H1 (cell line): ENCODE data around the gene PATE2. TPM values are rescaled to one million over a fixed set of nuclear protein-coding genes. Genes with fewer than 3 reads are reported as not detected.
A peak's percentile ranks its signal among the peaks of the same experiment; 100 is the strongest.

Experiments used
- CTCF ChIA-PET: fragments of 300-600 bp; sonication (Branson Sonifier 250); formaldehyde crosslinking; loops from one replicate; lab custom pipeline; 2021; ENCODE audit not compliant: partially characterized antibody; lab: Charles Lee
- POLR2A ChIA-PET: fragments of 300-600 bp; sonication (Branson Sonifier 250); formaldehyde crosslinking; loops from one replicate; lab custom pipeline; 2021; ENCODE audit warnings: inconsistent platforms; ENCODE audit not compliant: partially characterized antibody; lab: Charles Lee
- DNase-seq, 2 experiments: peaks; one replicate each; pipeline versions ENCODE4 v3.0.0 to v3.0.0-alpha.2; 2010 to 2022; ENCODE audit warnings: low spot score in 2 of 2, low read depth in 1 of 2, mixed read lengths in 1 of 2
- FAIRE-seq: peaks from 2 replicates; lab custom pipeline; 2011; peaks lifted over from hg19 to GRCh38; lab: Jason Lieb, UNC
- H2AFZ ChIP-seq: 2 replicates; pipeline ENCODE4 v1.8.1; 2012; ENCODE audit warnings: low read length, inconsistent platforms
- H2AK5ac ChIP-seq: 2 replicates; pipeline ENCODE4 v1.6.1; 2013; ENCODE audit warnings: low read depth, low read length
- H2BK120ac ChIP-seq: replicated peaks from 2 replicates; pipeline ENCODE3; 2013; ENCODE audit warnings: low read depth, low read length, inconsistent platforms
- H2BK12ac ChIP-seq: 2 replicates; pipeline ENCODE4 v1.6.1; 2013; ENCODE audit warnings: low read depth, low read length
- H2BK15ac ChIP-seq: 2 replicates; pipeline ENCODE4 v1.6.1; 2013; ENCODE audit warnings: low read length
- H2BK20ac ChIP-seq: 2 replicates; pipeline ENCODE4 v1.6.1; 2013; ENCODE audit warnings: low read length
- H2BK5ac ChIP-seq: 2 replicates; pipeline ENCODE4 v1.6.1; 2013; ENCODE audit warnings: low read depth, low read length
- H3K14ac ChIP-seq: 2 replicates; pipeline ENCODE4 v1.6.1; 2013; ENCODE audit warnings: inconsistent platforms; ENCODE audit not compliant: insufficient read length
- H3K18ac ChIP-seq: 2 replicates; pipeline ENCODE4 v1.6.1; 2013; ENCODE audit warnings: low read length; ENCODE audit errors: extremely low read depth
- H3K23ac ChIP-seq: 2 replicates; pipeline ENCODE4 v1.6.1; 2013; ENCODE audit warnings: inconsistent platforms; ENCODE audit not compliant: insufficient read length
- H3K23me2 ChIP-seq: 2 replicates; pipeline ENCODE4 v1.6.1; 2013; ENCODE audit warnings: low read depth, low read length
- H3K27ac ChIP-seq: 2 replicates; pipeline ENCODE4 v1.6.1; 2011; ENCODE audit warnings: low read depth, low read length, inconsistent platforms
- H3K27me3 ChIP-seq, 4 experiments: replicated peaks in 1 of 4; 1 replicate in 1 of 4; 2 replicates in 3 of 4; pipeline versions ENCODE4 v1.6.1 to v1.8.1; 2011 to 2013; ENCODE audit warnings: low read length in 3 of 4, mild to moderate bottlenecking in 3 of 4, inconsistent platforms in 2 of 4, mixed read lengths in 2 of 4, moderate library complexity in 1 of 4; ENCODE audit not compliant: control insufficient read depth in 3 of 4, insufficient read depth in 3 of 4; ENCODE audit errors: extremely low read depth in 1 of 4
- H3K36me3 ChIP-seq, 4 experiments: 2 replicates each; pipeline versions ENCODE4 v1.6.1 to v1.8.1; 2011 to 2013; ENCODE audit warnings: mild to moderate bottlenecking in 4 of 4, low read length in 3 of 4, moderate library complexity in 2 of 4, control low read depth in 1 of 4, inconsistent platforms in 1 of 4; ENCODE audit not compliant: insufficient read depth in 4 of 4, control insufficient read depth in 2 of 4
- H3K4ac ChIP-seq: replicated peaks from 2 replicates; pipeline ENCODE3; 2013; ENCODE audit warnings: low read length, low read depth, mixed read lengths, inconsistent platforms; ENCODE audit not compliant: insufficient read length
- H3K4me1 ChIP-seq, 4 experiments: replicated peaks in 1 of 4; 1 replicate in 1 of 4; 2 replicates in 3 of 4; pipeline versions ENCODE4 v1.6.1 to v1.8.1; 2011 to 2013; ENCODE audit warnings: low read length in 3 of 4, inconsistent platforms in 2 of 4, mixed read lengths in 1 of 4; ENCODE audit not compliant: insufficient read depth in 4 of 4, control insufficient read depth in 3 of 4
- H3K4me2 ChIP-seq, 2 experiments: 2 replicates each; pipeline versions ENCODE4 v1.6.1 to v1.8.1; 2011 to 2013; ENCODE audit warnings: low read depth in 2 of 2, low read length in 2 of 2, control low read depth in 1 of 2, inconsistent platforms in 1 of 2, mild to moderate bottlenecking in 1 of 2; ENCODE audit not compliant: insufficient read depth in 1 of 2
- H3K4me3 ChIP-seq, 4 experiments: fragments of 200-600, 300-600 bp in 1 of 4; sonication (generic), shearing (Covaris generic), sonication (Bioruptor Twin) in 1 of 4; 2 replicates each; pipeline versions ENCODE4 v1.5.1 to v1.8.1; 2011 to 2016; ENCODE audit warnings: low read length in 4 of 4, low read depth in 3 of 4, control low read depth in 2 of 4, inconsistent platforms in 2 of 4, mild to moderate bottlenecking in 2 of 4, mixed read lengths in 1 of 4, moderate library complexity in 1 of 4; ENCODE audit not compliant: insufficient read depth in 2 of 4; ENCODE audit errors: extremely low read depth in 1 of 4
- H3K56ac ChIP-seq: replicated peaks from 2 replicates; pipeline ENCODE3; 2013; ENCODE audit warnings: low read depth, mild to moderate bottlenecking, mixed read lengths, low read length, inconsistent platforms; ENCODE audit not compliant: insufficient read length
- H3K79me1 ChIP-seq: 2 replicates; pipeline ENCODE4 v1.6.1; 2013; ENCODE audit warnings: low read depth, low read length, control low read depth
- H3K79me2 ChIP-seq, 2 experiments: 2 replicates each; pipeline versions ENCODE4 v1.6.1 to v1.8.1; 2012 to 2013; ENCODE audit warnings: low read length in 2 of 2, mild to moderate bottlenecking in 2 of 2, inconsistent platforms in 1 of 2; ENCODE audit not compliant: insufficient read depth in 2 of 2, control insufficient read depth in 1 of 2
- H3K9ac ChIP-seq, 4 experiments: replicated peaks in 1 of 4; 1 replicate in 1 of 4; 2 replicates in 3 of 4; pipeline versions ENCODE4 v1.6.1 to v1.8.1; 2011 to 2013; ENCODE audit warnings: low read depth in 3 of 4, low read length in 3 of 4, control low read depth in 2 of 4, mild to moderate bottlenecking in 2 of 4, moderate library complexity in 2 of 4, inconsistent platforms in 1 of 4; ENCODE audit errors: extremely low read depth in 1 of 4
- H3K9me3 ChIP-seq, 2 experiments: 2 replicates each; pipeline versions ENCODE4 v1.6.1 to v1.8.1; 2012 to 2013; ENCODE audit warnings: mild to moderate bottlenecking in 2 of 2, moderate library complexity in 2 of 2, control low read depth in 1 of 2, inconsistent platforms in 1 of 2, low read depth in 1 of 2, low read length in 1 of 2, mixed read lengths in 1 of 2; ENCODE audit not compliant: insufficient read depth in 2 of 2
- H4K20me1 ChIP-seq, 2 experiments: replicated peaks in 1 of 2; 2 replicates each; pipeline versions ENCODE3 to v1.8.1; 2011 to 2013; ENCODE audit warnings: inconsistent platforms in 2 of 2, low read length in 2 of 2, mild to moderate bottlenecking in 1 of 2; ENCODE audit not compliant: insufficient read depth in 2 of 2, control insufficient read depth in 1 of 2
- H4K5ac ChIP-seq: 2 replicates; pipeline ENCODE4 v1.6.1; 2013; ENCODE audit warnings: low read length, low read depth, mixed read lengths, inconsistent platforms; ENCODE audit not compliant: insufficient read length
- H4K8ac ChIP-seq: 2 replicates; pipeline ENCODE4 v1.8.0; 2013; ENCODE audit warnings: mild to moderate bottlenecking, moderate library complexity, low read length, inconsistent platforms; ENCODE audit not compliant: insufficient read depth; ENCODE audit errors: extremely low read depth
- H4K91ac ChIP-seq: replicated peaks from 2 replicates; pipeline ENCODE3; 2013; ENCODE audit warnings: low read length, mixed read lengths, inconsistent platforms; ENCODE audit not compliant: insufficient read length
- ATF3 ChIP-seq: IDR thresholded peaks from 2 replicates; pipeline ENCODE4 v1.6.1; 2011; ENCODE audit warnings: low read depth, mild to moderate bottlenecking, low read length; ENCODE audit not compliant: insufficient read depth
- CBX8 ChIP-seq: fragments of 300-800, 300-1000 bp; sonication (generic); IDR thresholded peaks from 2 replicates; pipeline ENCODE4 v1.7.1; 2016; ENCODE audit warnings: low read depth, low read length, borderline replicate concordance
- EZH2 ChIP-seq: fragments of 200-600 bp; sonication (generic); IDR thresholded peaks from 2 replicates; pipeline ENCODE4 v1.7.1; 2012; ENCODE audit warnings: low read depth, mild to moderate bottlenecking, moderate library complexity, low read length, inconsistent platforms; ENCODE audit not compliant: severe bottlenecking
- NRF1 ChIP-seq: IDR thresholded peaks from 2 replicates; pipeline ENCODE4 v1.6.1; 2011; ENCODE audit warnings: mild to moderate bottlenecking, low read depth, low read length, improper control_type of control experiment
- RAD21 ChIP-seq, 2 experiments: IDR thresholded peaks in 1 of 2; conservative IDR thresholded peaks in 1 of 2; 2 replicates each; pipeline ENCODE4 v1.6.1; 2011; ENCODE audit warnings: low read depth in 2 of 2, low read length in 2 of 2, improper control_type of control experiment in 1 of 2, inconsistent platforms in 1 of 2, mild to moderate bottlenecking in 1 of 2, moderate library complexity in 1 of 2
- SIN3A ChIP-seq, 2 experiments: IDR thresholded peaks in 1 of 2; conservative IDR thresholded peaks in 1 of 2; 2 replicates each; pipeline ENCODE4 v1.6.1; 2011 to 2012; ENCODE audit warnings: low read length in 2 of 2, improper control_type of control experiment in 1 of 2, low read depth in 1 of 2, mild to moderate bottlenecking in 1 of 2
- SIRT6 ChIP-seq: IDR thresholded peaks from one replicate; pipeline ENCODE4 v1.7.1; 2012; ENCODE audit warnings: low read length, inconsistent platforms
- SIX5 ChIP-seq: IDR thresholded peaks from 2 replicates; pipeline ENCODE4 v1.6.1; 2011; ENCODE audit warnings: mild to moderate bottlenecking, low read depth, low read length
- SP1 ChIP-seq: IDR thresholded peaks from 2 replicates; pipeline ENCODE4 v1.6.1; 2011; ENCODE audit warnings: low read depth, low read length
- ZNF274 ChIP-seq: IDR thresholded peaks from 2 replicates; pipeline ENCODE4 v1.7.0; 2012; ENCODE audit warnings: low read length, borderline replicate concordance; ENCODE audit errors: extremely low read depth
- WGBS, 2 experiments: shearing (Covaris generic) in 1 of 2; methylation state at CpG; one replicate each; pipeline versions ENCODE4 v1.1.6 to v1.1.7; 2013 to 2015; ENCODE audit warnings: low lambda C conversion rate in 2 of 2, mixed read lengths in 2 of 2, inconsistent platforms in 1 of 2, low coverage in 1 of 2, missing lambda C conversion rate in 1 of 2; ENCODE audit not compliant: insufficient replicate concordance in 2 of 2, insufficient coverage in 1 of 2, insufficient read length in 1 of 2; ENCODE audit errors: extremely low coverage in 1 of 2, missing lambda C conversion rate in 1 of 2; 5-methylcytosine and 5-hydroxymethylcytosine counted together
- polyA plus RNA-seq, 7 experiments: library from polyadenylated mRNA; depleted of rRNA in 3 of 7; stranded (reverse) in 5 of 7; unstranded in 2 of 7; fragments of >200 nt in 5 of 7; fragments of 200-250 nt in 2 of 7; gene quantifications; 1 replicate in 5 of 7; 2 replicates in 1 of 7; 4 replicates in 1 of 7; pipeline versions ENCODE4 v1.2.1 to v1.2.3, GENCODE V29; 2011 to 2013; ENCODE audit warnings: missing spikeins in 2 of 7, mixed read lengths in 2 of 7
- total RNA-seq: library from RNA; stranded (reverse); fragmentation: NEBNext Ultra II Directional; extraction: Animal tissue kit (Norgen Biotek cat#: 25700); gene quantifications from 2 replicates; pipeline ENCODE4 v1.2.1, GENCODE V29; 2021

Gene PATE2
- total and polyA plus RNA-seq, 2 of the 8 experiments (the other 6 are each of a cell fraction or from before 2014, with no cell fraction given) = 0.14 TPM; not detected in 1

DNA sequence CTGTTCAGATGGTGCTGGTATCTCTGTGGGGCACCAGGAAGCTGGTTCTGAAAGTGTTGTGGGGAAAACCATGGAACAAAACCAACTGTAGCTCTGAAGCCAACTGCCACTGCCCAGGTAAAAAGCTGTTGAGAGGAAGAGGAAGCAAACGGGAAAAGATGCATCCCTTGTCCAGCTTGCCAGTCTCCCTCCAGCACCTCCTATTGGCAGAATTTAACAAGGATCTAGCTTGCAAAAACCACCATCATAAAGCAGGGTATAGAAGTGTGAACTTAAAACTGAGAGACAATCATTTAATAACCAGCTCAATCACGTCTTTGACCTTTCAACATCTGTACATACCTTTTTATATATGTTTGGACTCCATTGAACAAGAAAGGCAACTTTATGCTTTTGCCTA is 28.0 kb downstream of the PATE2 start:
- H2BK12ac ChIP-seq = no peak overlapping the region
- H3K79me1 ChIP-seq = no peaks in the 10 kb centered on the region
- H4K8ac ChIP-seq = no peak overlapping the region
- H3K4me3 ChIP-seq = no peak overlapping the region
- H2BK20ac ChIP-seq = no peak overlapping the region
- no peaks in the 10 kb centered on the region for H3K79me2 ChIP-seq
- no peak overlapping the region for H4K91ac ChIP-seq
- H3K4me1 ChIP-seq = no peaks in the 10 kb centered on the region
- peak overlapping the region; percentile 81 for H2AFZ ChIP-seq
- DNase-seq (no peak), FAIRE-seq (peak; percentile 69)
- H3K36me3 ChIP-seq = no peaks in the 10 kb centered on the region
- no peak overlapping the region for H3K23ac ChIP-seq
- no peak overlapping the region for H3K9ac ChIP-seq
- no peak overlapping the region for H3K14ac ChIP-seq
- no peaks in the 10 kb centered on the region for H3K23me2 ChIP-seq
- CTCF ChIA-PET = interaction anchor here (0.7 to 2.3 kb wide), 21 partner anchors 7 to 120 kb away, joined by 3 to 15 read pairs (median 3); partner anchors contain the start of gene PATE4
- H4K20me1 ChIP-seq = no peaks in the 10 kb centered on the region
- H3K4me2 ChIP-seq = no peak overlapping the region
- no peak overlapping the region for H2AK5ac ChIP-seq
- H3K4ac ChIP-seq = no peak overlapping the region
- no peaks in the 10 kb centered on the region for H3K27me3 ChIP-seq
- no peaks in the 10 kb centered on the region for H3K9me3 ChIP-seq
- no peak overlapping the region for H2BK15ac ChIP-seq
- no peak overlapping the region for H3K56ac ChIP-seq
- no peak overlapping the region for H2BK120ac ChIP-seq
- H3K27ac ChIP-seq = no peak overlapping the region
- no peak overlapping the region for H3K18ac ChIP-seq
- no peak overlapping the region for H2BK5ac ChIP-seq
- 59% methylated on average over 2 of the region's 2 CpGs; no CpG with 5 or more reads in 1 of the 2 experiments for WGBS, 2 experiments
- H4K5ac ChIP-seq = no peak overlapping the region
- POLR2A ChIA-PET = interaction anchor here (1.8 kb wide), 1 partner anchor 124 kb away, joined by 4 read pairs; no protein-coding TSS in a partner anchor
- TF ChIP-seq ZNF274 = no peak
- TF ChIP-seq SIN3A (conservative IDR thresholded peaks at IDR 0.05 in 1 of 2, IDR thresholded peaks at IDR 0.05 in 1 of 2; ENCODE audit: low read depth in 1 of 2, low read length in 2 of 2) = no peak
- no peak for TF ChIP-seq SP1
- TF ChIP-seq EZH2 = no peak
- no peak for TF ChIP-seq SIRT6
- TF ChIP-seq RAD21 (IDR thresholded peaks at IDR 0.05 in 1 of 2, conservative IDR thresholded peaks at IDR 0.05 in 1 of 2; ENCODE audit: low read depth in 2 of 2, low read length in 2 of 2) = peak; percentile 27 to 49; a peak in 3 of 4 replicates
- no peak for TF ChIP-seq NRF1
- no peak for TF ChIP-seq CBX8
- TF ChIP-seq ATF3 = no peak
- no peak for TF ChIP-seq SIX5
